ENCODE results near the gene SMAD3.
A peak's percentile ranks its signal among the peaks of the same experiment; 100 is the strongest.

SMAD3 gene

GRCh38 chr15:67156426-67156825 lies 91.0 kb downstream of the SMAD3 start:
- H3K4me3 ChIP-seq = no peak overlapping the region
- H3K36me3 ChIP-seq = 0 out of 2 replicates have a peak, but pooled peaks cover 3% of the 10 kb centered on the region
- H3K4me1 ChIP-seq = peaks cover 92% of the 10 kb centered on the region
- no peak overlapping the region for H3K9ac ChIP-seq
- TF ChIP-seq Cebpa-rat (IDR thresholded peaks at IDR 0.05) = no peak
- H4K20me1 ChIP-seq = peaks cover 89% of the 10 kb centered on the region
- no peak overlapping the region for H3K4me2 ChIP-seq
- no peak overlapping the region for H3K27ac ChIP-seq
- no peaks in the 10 kb centered on the region for H3K9me3 ChIP-seq
- no peaks in the 10 kb centered on the region for H3K27me3 ChIP-seq

- Histone ChIP-seq H3K4me2 (peak overlapping the region; percentile 85), H4K20me1 (peaks cover 89% of the 10 kb centered on the region)
These were observed 91.4 kb downstream of the SMAD3 start for GRCh38 chr15:67156834-67157233.

GRCh38 chr15:67157521-67158252 lies 92.3 kb downstream of the SMAD3 start:
- Histone ChIP-seq H3K36me3 (0 out of 2 replicates have a peak, but pooled peaks cover 3% of the 10 kb centered on the region), H3K4me2 (peak overlapping the region; percentile 85), H3K27me3 (no peaks in the 10 kb centered on the region), H3K27ac (peak overlapping the region; percentile 63), H4K20me1 (peaks cover 89% of the 10 kb centered on the region), H3K9ac (peak overlapping the region; percentile 42; the same call in 1 of the 2 replicates), H3K4me1 (peaks cover 97% of the 10 kb centered on the region), H3K9me3 (no peaks in the 10 kb centered on the region), H3K4me3 (peak overlapping the region; percentile 2; the same call in 1 of the 2 replicates)
- TF ChIP-seq Cebpa-rat (IDR thresholded peaks at IDR 0.05) = no peak

More at GRCh38 chr15:67156834-67157233, 91.4 kb downstream of the SMAD3 start:
- Histone ChIP-seq H3K9ac (no peak overlapping the region), H3K27me3 (no peaks in the 10 kb centered on the region), H3K4me3 (no peak overlapping the region), H3K9me3 (no peaks in the 10 kb centered on the region), H3K36me3 (0 out of 2 replicates have a peak, but pooled peaks cover 3% of the 10 kb centered on the region), H3K4me1 (peaks cover 97% of the 10 kb centered on the region), H3K27ac (no peak overlapping the region)
- no peak for TF ChIP-seq Cebpa-rat (IDR thresholded peaks at IDR 0.05)

- Histone ChIP-seq H3K36me3 (0 out of 2 replicates have a peak, but pooled peaks cover 3% of the 10 kb centered on the region), H3K9ac (peak overlapping the region; percentile 42; the same call in 1 of the 2 replicates), H3K4me1 (peaks cover 97% of the 10 kb centered on the region), H3K4me3 (peak overlapping the region; percentile 2; the same call in 1 of the 2 replicates), H3K4me2 (peak overlapping the region; percentile 85), H3K27me3 (no peaks in the 10 kb centered on the region), H4K20me1 (peaks cover 90% of the 10 kb centered on the region), H3K27ac (peak overlapping the region; percentile 63), H3K9me3 (no peaks in the 10 kb centered on the region)
- TF ChIP-seq Cebpa-rat (IDR thresholded peaks at IDR 0.05) = no peak
These were observed 93.0 kb downstream of the SMAD3 start for GRCh38 chr15:67158367-67158766.

GRCh38 chr15:67161412-67161811 lies 96.0 kb downstream of the SMAD3 start:
- no peaks in the 10 kb centered on the region for H3K27me3 ChIP-seq
- H3K27ac ChIP-seq = 0 out of 2 replicates have a peak overlapping the region, but pooled peaks have one; percentile 39
- H3K4me3 ChIP-seq = no peak overlapping the region
- peaks cover 90% of the 10 kb centered on the region for H4K20me1 ChIP-seq
- H3K9ac ChIP-seq = 0 out of 2 replicates have a peak overlapping the region, but pooled peaks have one; percentile 25
- H3K4me2 ChIP-seq = peak overlapping the region; percentile 70
- H3K36me3 ChIP-seq = peaks cover 20% of the 10 kb centered on the region
- H3K9me3 ChIP-seq = no peaks in the 10 kb centered on the region
- no peak for TF ChIP-seq Cebpa-rat (IDR thresholded peaks at IDR 0.05)
- H3K4me1 ChIP-seq = peaks cover 88% of the 10 kb centered on the region

GRCh38 chr15:67161881-67162280 lies 96.5 kb downstream of the SMAD3 start:
- peaks cover 93% of the 10 kb centered on the region for H4K20me1 ChIP-seq
- H3K27me3 ChIP-seq = no peaks in the 10 kb centered on the region
- H3K9ac ChIP-seq = no peak overlapping the region
- H3K9me3 ChIP-seq = no peaks in the 10 kb centered on the region
- peaks cover 25% of the 10 kb centered on the region for H3K36me3 ChIP-seq
- H3K4me1 ChIP-seq = peaks cover 87% of the 10 kb centered on the region
- H3K27ac ChIP-seq = peak overlapping the region; percentile 39; the same call in 1 of the 2 replicates
- no peak for TF ChIP-seq Cebpa-rat (IDR thresholded peaks at IDR 0.05)
- no peak overlapping the region for H3K4me3 ChIP-seq
- peak overlapping the region; percentile 70 for H3K4me2 ChIP-seq

GRCh38 chr15:67163180-67163579 lies 97.8 kb downstream of the SMAD3 start:
- Histone ChIP-seq H3K9me3 (no peaks in the 10 kb centered on the region), H3K27ac (peak overlapping the region; percentile 46; the same call in 1 of the 2 replicates), H3K4me3 (no peak overlapping the region), H4K20me1 (peaks cover 93% of the 10 kb centered on the region), H3K27me3 (no peaks in the 10 kb centered on the region), H3K4me1 (peaks cover 83% of the 10 kb centered on the region), H3K4me2 (peak overlapping the region; percentile 70), H3K9ac (no peak overlapping the region), H3K36me3 (peaks cover 38% of the 10 kb centered on the region)
- no peak for TF ChIP-seq Cebpa-rat (IDR thresholded peaks at IDR 0.05)

GRCh38 chr15:67164401-67164791 lies 99.0 kb downstream of the SMAD3 start:
- H3K4me3 ChIP-seq = no peak overlapping the region
- H3K4me2 ChIP-seq = peak overlapping the region; percentile 70
- no peak overlapping the region for H3K9ac ChIP-seq
- peaks cover 74% of the 10 kb centered on the region for H3K4me1 ChIP-seq
- H3K27me3 ChIP-seq = no peaks in the 10 kb centered on the region
- H4K20me1 ChIP-seq = peaks cover 93% of the 10 kb centered on the region
- peaks cover 50% of the 10 kb centered on the region for H3K36me3 ChIP-seq
- no peak for TF ChIP-seq Cebpa-rat (IDR thresholded peaks at IDR 0.05)
- no peaks in the 10 kb centered on the region for H3K9me3 ChIP-seq
- H3K27ac ChIP-seq = peak overlapping the region; percentile 59

GRCh38 chr15:67164811-67165253 lies 99.4 kb downstream of the SMAD3 start:
- Histone ChIP-seq H3K4me2 (peak overlapping the region; percentile 70), H3K9me3 (no peaks in the 10 kb centered on the region), H3K4me3 (no peak overlapping the region), H3K4me1 (peaks cover 74% of the 10 kb centered on the region), H3K9ac (no peak overlapping the region), H4K20me1 (peaks cover 93% of the 10 kb centered on the region), H3K36me3 (peaks cover 54% of the 10 kb centered on the region), H3K27ac (peak overlapping the region; percentile 59; the same call in 1 of the 2 replicates), H3K27me3 (no peaks in the 10 kb centered on the region)
- no peak for TF ChIP-seq Cebpa-rat (IDR thresholded peaks at IDR 0.05)

Data from BLaER1 (cell line).